Peyer's patch (tissue), 4 donors: ENCODE data around the gene XPR1.

Experiments used
- POLR2A ChIP-seq, 2 donors: fragments of 450-650 bp; IDR thresholded peaks; one replicate each; pipeline ENCODE4 v1.5.1; 2017; ENCODE audit warnings: antibody characterized with exemption in 2 of 2, mild to moderate bottlenecking in 2 of 2, moderate library complexity in 2 of 2
- TF ChIP-seq, protein P1 (sequence below), 6 experiments: fragments of 450-650 bp in 4 of 6; fragments of 200-600 bp in 2 of 6; sonication (generic) in 1 of 6; IDR thresholded peaks; one replicate each; pipeline ENCODE4 v1.5.1; 2017 to 2019; ENCODE audit warnings: antibody characterized with exemption in 6 of 6, mild to moderate bottlenecking in 3 of 6, moderate library complexity in 1 of 6

DNA sequence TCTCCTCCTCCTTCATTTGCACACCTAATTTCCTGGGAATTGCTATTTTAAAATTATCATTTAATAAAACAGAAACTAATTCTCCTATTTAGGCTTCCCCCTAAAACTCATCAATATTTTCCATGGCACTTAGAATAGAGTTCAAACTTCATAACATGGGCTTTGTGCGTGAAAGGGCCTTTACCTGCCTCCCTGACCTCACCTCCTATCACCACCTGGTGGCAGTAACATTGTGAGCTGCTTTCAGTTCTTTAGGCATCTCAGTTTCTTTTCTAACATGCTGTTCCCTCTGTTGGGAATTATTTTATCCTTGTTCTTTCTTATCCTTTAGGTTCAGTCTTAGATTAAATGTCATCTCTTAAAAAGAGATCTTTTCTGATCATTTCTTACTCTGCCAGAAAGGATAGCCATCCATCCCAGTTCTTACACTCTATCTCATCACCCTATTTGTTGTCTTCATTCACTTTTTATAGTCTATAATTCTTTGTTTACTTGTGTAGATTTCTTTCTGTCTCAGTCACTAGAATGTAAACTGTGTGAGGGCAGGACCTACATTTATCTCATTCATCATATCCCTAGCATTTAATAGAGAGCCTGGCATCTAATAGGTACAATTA, 147.1 kb downstream of the XPR1 start:
- TF ChIP-seq, protein P1, sequence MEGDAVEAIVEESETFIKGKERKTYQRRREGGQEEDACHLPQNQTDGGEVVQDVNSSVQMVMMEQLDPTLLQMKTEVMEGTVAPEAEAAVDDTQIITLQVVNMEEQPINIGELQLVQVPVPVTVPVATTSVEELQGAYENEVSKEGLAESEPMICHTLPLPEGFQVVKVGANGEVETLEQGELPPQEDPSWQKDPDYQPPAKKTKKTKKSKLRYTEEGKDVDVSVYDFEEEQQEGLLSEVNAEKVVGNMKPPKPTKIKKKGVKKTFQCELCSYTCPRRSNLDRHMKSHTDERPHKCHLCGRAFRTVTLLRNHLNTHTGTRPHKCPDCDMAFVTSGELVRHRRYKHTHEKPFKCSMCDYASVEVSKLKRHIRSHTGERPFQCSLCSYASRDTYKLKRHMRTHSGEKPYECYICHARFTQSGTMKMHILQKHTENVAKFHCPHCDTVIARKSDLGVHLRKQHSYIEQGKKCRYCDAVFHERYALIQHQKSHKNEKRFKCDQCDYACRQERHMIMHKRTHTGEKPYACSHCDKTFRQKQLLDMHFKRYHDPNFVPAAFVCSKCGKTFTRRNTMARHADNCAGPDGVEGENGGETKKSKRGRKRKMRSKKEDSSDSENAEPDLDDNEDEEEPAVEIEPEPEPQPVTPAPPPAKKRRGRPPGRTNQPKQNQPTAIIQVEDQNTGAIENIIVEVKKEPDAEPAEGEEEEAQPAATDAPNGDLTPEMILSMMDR (IDR thresholded peaks at IDR 0.05) = peak in 4 of 6 experiments; percentile 19 to 58 (median 52)
- no peak for TF ChIP-seq POLR2A (IDR thresholded peaks at IDR 0.05)
